Activated CD8-positive, alpha-beta T cell treated with anti-CD3 and anti-CD28 coated beads, Interleukin-2, amount 10 ng/mL, durations not matched to agents 7 days and 5 days (primary cell): Measurements from ENCODE around the gene UQCRQ. TPM values are rescaled to one million over a fixed set of nuclear protein-coding genes. Genes with fewer than 3 reads are reported as not detected.
A peak's percentile ranks its signal among the peaks of the same experiment; 100 is the strongest.

ENCODE experiments used
- ATAC-seq: fragments of 150-1000 bp; cut with Tn5 transposase; one replicate; pipeline ENCODE4 v1.10.0; 2021; ENCODE audit warnings: moderate library complexity
- CTCF ChIA-PET: fragments of 350-600 bp; sonication (Branson Sonifier 250); formaldehyde crosslinking; loops from one replicate; lab custom pipeline; 2021; ENCODE audit warnings: antibody characterized with exemption; lab: Charles Lee
- POLR2A ChIA-PET: fragments of 350-600 bp; sonication (Branson Sonifier 250); formaldehyde crosslinking; loops from one replicate; lab custom pipeline; 2021; ENCODE audit warnings: antibody characterized with exemption; lab: Charles Lee
- DNase-seq: peaks from one replicate; pipeline ENCODE4 v3.0.0-alpha.2; 2020
- H3K27ac Mint-ChIP-seq: one replicate; pipeline ENCODE4 v1.8.0; 2021; ENCODE audit warnings: mild to moderate bottlenecking, mixed read lengths
- H3K27me3 Mint-ChIP-seq: one replicate; pipeline ENCODE4 v1.8.0; 2021; ENCODE audit warnings: low read depth, mixed read lengths
- H3K36me3 Mint-ChIP-seq: one replicate; pipeline ENCODE4 v1.8.0; 2021; ENCODE audit warnings: low read depth, mixed read lengths
- H3K4me1 Mint-ChIP-seq: one replicate; pipeline ENCODE4 v1.8.0; 2021; ENCODE audit warnings: low read depth, mixed read lengths
- H3K4me3 Mint-ChIP-seq: one replicate; pipeline ENCODE4 v1.8.0; 2021; ENCODE audit warnings: mild to moderate bottlenecking, mixed read lengths
- H3K9me3 Mint-ChIP-seq: one replicate; pipeline ENCODE4 v1.8.0; 2022; ENCODE audit warnings: mixed read lengths; ENCODE audit not compliant: insufficient read depth
- total RNA-seq, 2 experiments: library from RNA; stranded (reverse); gene quantifications; one replicate each; pipeline ENCODE4 v1.2.3, GENCODE V29; 2021

UQCRQ gene
- total RNA-seq, 2 experiments from 2014 or later, result 381 to 396 TPM

- DNase-seq (no peak), ATAC-seq (no peak)
- CTCF ChIA-PET, result interaction anchor here (1.2 kb wide), 1 partner anchor 52 kb away, joined by 5 read pairs; no protein-coding TSS in a partner anchor
- H3K27me3 Mint-ChIP-seq, result no peaks in the 10 kb centered on the region
- no peak overlapping the region for H3K27ac Mint-ChIP-seq
- H3K36me3 Mint-ChIP-seq, result peaks cover 50% of the 10 kb centered on the region
- H3K4me1 Mint-ChIP-seq, result peaks cover 11% of the 10 kb centered on the region
- POLR2A ChIA-PET, result interaction anchor here (1.7 kb wide), 1 partner anchor 11 kb away, joined by 3 read pairs; no protein-coding TSS in a partner anchor
- no peaks in the 10 kb centered on the region for H3K9me3 Mint-ChIP-seq
- no peak overlapping the region for H3K4me3 Mint-ChIP-seq
Measured at GRCh38 chr5:132871459-132872284, 5.2 kb downstream of the UQCRQ start.

GRCh38 chr5:132872788-132873118 lies 6.3 kb downstream of the UQCRQ start:
- no peaks in the 10 kb centered on the region for H3K9me3 Mint-ChIP-seq
- H3K36me3 Mint-ChIP-seq, result peaks cover 44% of the 10 kb centered on the region
- no peak for DNase-seq
- H3K27me3 Mint-ChIP-seq, result no peaks in the 10 kb centered on the region
- peaks cover 4% of the 10 kb centered on the region for H3K4me1 Mint-ChIP-seq
- ChIA-PET CTCF (interaction anchor here (1.2 kb wide), 1 partner anchor 53 kb away, joined by 5 read pairs; no protein-coding TSS in a partner anchor), POLR2A (interaction anchor here (1.7 kb wide), 1 partner anchor 10 kb away, joined by 3 read pairs; no protein-coding TSS in a partner anchor)
- no peak for ATAC-seq
- H3K27ac Mint-ChIP-seq, result no peak overlapping the region
- no peak overlapping the region for H3K4me3 Mint-ChIP-seq

- POLR2A ChIA-PET, result interaction anchor here (0.6 to 1.7 kb wide), 2 partner anchors 9 to 34 kb away, joined by 3 read pairs; no protein-coding TSS in a partner anchor
- H3K27ac Mint-ChIP-seq, result peak within 1 kb of the TSS; percentile 9
- H3K36me3 Mint-ChIP-seq, result peaks cover 44% of the 10 kb centered on the region
- H3K4me3 Mint-ChIP-seq, result no peak within 1 kb of the TSS
- CTCF ChIA-PET, result interaction anchor here (1.2 to 1.5 kb wide), 2 partner anchors 10 to 53 kb away, joined by 5 read pairs; no protein-coding TSS in a partner anchor
- no peak for DNase-seq
- H3K4me1 Mint-ChIP-seq, result no peaks in the 10 kb centered on the region
- no peaks in the 10 kb centered on the region for H3K27me3 Mint-ChIP-seq
- H3K9me3 Mint-ChIP-seq, result no peaks in the 10 kb centered on the region
- ATAC-seq, result no peak
Measured at GRCh38 chr5:132873119-132873929, 6.9 kb downstream of the UQCRQ start, which contains the start of gene LEAP2. LEAP2 (plus strand) TSS chr5:132873668; CDS start chr5:132873695, 27 bp downstream.

- Mint-ChIP-seq H3K27ac (no peak overlapping the region), H3K36me3 (peaks cover 40% of the 10 kb centered on the region), H3K9me3 (no peaks in the 10 kb centered on the region), H3K4me3 (no peak overlapping the region), H3K4me1 (no peaks in the 10 kb centered on the region), H3K27me3 (no peaks in the 10 kb centered on the region)
- POLR2A ChIA-PET, result no interaction called here
- no peak for DNase-seq
- ATAC-seq, result no peak
- CTCF ChIA-PET, result interaction anchor here (1.5 kb wide), 1 partner anchor 9 kb away, joined by 5 read pairs; no protein-coding TSS in a partner anchor
Measured at GRCh38 chr5:132873930-132874271, 7.5 kb downstream of the UQCRQ start.

GRCh38 chr5:132876020-132876759 lies 9.7 kb downstream of the UQCRQ start:
- Mint-ChIP-seq H3K36me3 (peaks cover 36% of the 10 kb centered on the region), H3K9me3 (no peaks in the 10 kb centered on the region), H3K27ac (no peak overlapping the region), H3K4me3 (no peak overlapping the region), H3K27me3 (no peaks in the 10 kb centered on the region), H3K4me1 (no peaks in the 10 kb centered on the region)
- ChIA-PET POLR2A (no interaction called here), CTCF (no interaction called here)
- DNase-seq (no peak), ATAC-seq (no peak)

- Mint-ChIP-seq H3K27me3 (no peaks in the 10 kb centered on the region), H3K36me3 (peaks cover 31% of the 10 kb centered on the region)
- CTCF ChIA-PET, result interaction anchor here (1.6 kb wide), 1 partner anchor 48 kb away, joined by 5 read pairs; the partner anchor contains the start of gene SHROOM1
Measured at GRCh38 chr5:132877466-132877865, 11.0 kb downstream of the UQCRQ start.

GRCh38 chr5:132877938-132878337 lies 11.5 kb downstream of the UQCRQ start:
- H3K36me3 Mint-ChIP-seq, result peaks cover 29% of the 10 kb centered on the region
- no peak for DNase-seq
- H3K4me3 Mint-ChIP-seq, result no peak overlapping the region
- ChIA-PET CTCF (interaction anchor here (1.6 kb wide), 1 partner anchor 48 kb away, joined by 5 read pairs; the partner anchor contains the start of gene SHROOM1), POLR2A (no interaction called here)
- no peaks in the 10 kb centered on the region for H3K9me3 Mint-ChIP-seq
- no peak overlapping the region for H3K27ac Mint-ChIP-seq
- ATAC-seq, result no peak
- H3K4me1 Mint-ChIP-seq, result no peaks in the 10 kb centered on the region
- H3K27me3 Mint-ChIP-seq, result no peaks in the 10 kb centered on the region

More at GRCh38 chr5:132877466-132877865, 11.0 kb downstream of the UQCRQ start:
- POLR2A ChIA-PET, result no interaction called here
- no peaks in the 10 kb centered on the region for H3K4me1 Mint-ChIP-seq
- DNase-seq, result no peak
- no peak overlapping the region for H3K4me3 Mint-ChIP-seq
- H3K27ac Mint-ChIP-seq, result no peak overlapping the region
- ATAC-seq, result no peak
- no peaks in the 10 kb centered on the region for H3K9me3 Mint-ChIP-seq

- POLR2A ChIA-PET, result interaction anchor here (0.7 to 1.3 kb wide), 3 partner anchors 11 to 17 kb away, joined by 3 read pairs; partner anchors contain the start of genes GDF9 and UQCRQ
- Mint-ChIP-seq H3K4me3 (no peak overlapping the region), H3K27ac (no peak overlapping the region), H3K27me3 (no peaks in the 10 kb centered on the region), H3K9me3 (no peaks in the 10 kb centered on the region), H3K4me1 (no peaks in the 10 kb centered on the region), H3K36me3 (peaks cover 45% of the 10 kb centered on the region)
- DNase-seq, result peak; percentile 48
- CTCF ChIA-PET, result interaction anchor here (0.7 to 2.7 kb wide), 33 partner anchors 8 to 817 kb away, joined by 3 to 35 read pairs (median 3); partner anchors contain the start of genes GDF9, IL4, SHROOM1 and UQCRQ
- ATAC-seq, result peak; percentile 67
Measured at GRCh38 chr5:132883261-132883834, 16.9 kb downstream of the UQCRQ start.

- H3K27ac Mint-ChIP-seq, result no peak overlapping the region
- H3K27me3 Mint-ChIP-seq, result no peaks in the 10 kb centered on the region
- H3K9me3 Mint-ChIP-seq, result no peaks in the 10 kb centered on the region
- H3K4me1 Mint-ChIP-seq, result peaks cover under 1% of the 10 kb centered on the region
- DNase-seq (no peak), ATAC-seq (no peak)
- H3K36me3 Mint-ChIP-seq, result peaks cover 48% of the 10 kb centered on the region
- ChIA-PET CTCF (interaction anchor here (1.2 to 2.7 kb wide), 4 partner anchors 21 to 384 kb away, joined by 3 to 35 read pairs (median 10); partner anchors contain the start of gene SHROOM1), POLR2A (interaction anchor here (1.4 kb wide), 1 partner anchor 18 kb away, joined by 3 read pairs; the partner anchor contains the start of genes GDF9 and UQCRQ)
- no peak overlapping the region for H3K4me3 Mint-ChIP-seq
Measured at GRCh38 chr5:132884548-132884947, 18.1 kb downstream of the UQCRQ start.

- Mint-ChIP-seq H3K36me3 (peaks cover 43% of the 10 kb centered on the region), H3K9me3 (no peaks in the 10 kb centered on the region), H3K27ac (no peak overlapping the region), H3K27me3 (no peaks in the 10 kb centered on the region), H3K4me3 (no peak overlapping the region), H3K4me1 (peaks cover 4% of the 10 kb centered on the region)
- no peak for ATAC-seq
- DNase-seq, result no peak
- ChIA-PET CTCF (no interaction called here), POLR2A (no interaction called here)
Measured at GRCh38 chr5:132886064-132886823, 19.8 kb downstream of the UQCRQ start.
